Measurements from ENCODE around the gene OFD1. TPM values are rescaled to one million over a fixed set of nuclear protein-coding genes. Genes with fewer than 3 reads are reported as not detected.

OFD1 gene
- total RNA-seq, 1 donor from 2014 or later, result 27.3 TPM

GRCh38 chrX:13688958-13689740, 45.4 kb upstream of the OFD1 start, which contains the start of gene RAB9A:
Gene RAB9A (plus strand): TSS chrX:13689128. CDS start chrX:13708747, 19,619 bp downstream.
- Mint-ChIP-seq H3K36me3 (ENCODE audit: low read depth) (peaks cover 2% of the 10 kb centered on the region), H3K4me3 (peak within 1 kb of the TSS; percentile 94), H3K4me1 (peaks cover 35% of the 10 kb centered on the region), H3K9me3 (no peaks in the 10 kb centered on the region), H3K27me3 (ENCODE audit: low read depth) (no peaks in the 10 kb centered on the region), H3K27ac (ENCODE audit: unreplicated experiment) (peak within 1 kb of the TSS; percentile 79)
- DNase-seq (ENCODE audit: low read depth, low spot score), result peak; percentile 79
- TF ChIP-seq CTCF (conservative IDR thresholded peaks at IDR 0.05), result no peak

GRCh38 chrX:13689741-13690211, 44.8 kb upstream of the OFD1 start:
- DNase-seq (ENCODE audit: low read depth, low spot score), result no peak
- peaks cover 35% of the 10 kb centered on the region for H3K4me1 Mint-ChIP-seq
- H3K27ac Mint-ChIP-seq (ENCODE audit: unreplicated experiment), result peak overlapping the region; percentile 79
- H3K4me3 Mint-ChIP-seq, result peak overlapping the region; percentile 94
- no peaks in the 10 kb centered on the region for H3K27me3 Mint-ChIP-seq (ENCODE audit: low read depth)
- no peaks in the 10 kb centered on the region for H3K9me3 Mint-ChIP-seq
- peaks cover 2% of the 10 kb centered on the region for H3K36me3 Mint-ChIP-seq (ENCODE audit: low read depth)
- no peak for TF ChIP-seq CTCF (conservative IDR thresholded peaks at IDR 0.05)

GRCh38 chrX:13690836-13691235, 43.7 kb upstream of the OFD1 start:
- Mint-ChIP-seq H3K27ac (ENCODE audit: unreplicated experiment) (no peak overlapping the region), H3K4me1 (peaks cover 35% of the 10 kb centered on the region), H3K9me3 (no peaks in the 10 kb centered on the region), H3K36me3 (ENCODE audit: low read depth) (peaks cover 2% of the 10 kb centered on the region), H3K27me3 (ENCODE audit: low read depth) (no peaks in the 10 kb centered on the region), H3K4me3 (peak overlapping the region; percentile 94)
- TF ChIP-seq CTCF (conservative IDR thresholded peaks at IDR 0.05), result no peak
- no peak for DNase-seq (ENCODE audit: low read depth, low spot score)

- peak overlapping the region; percentile 31 for H3K4me3 Mint-ChIP-seq
These were observed 42.6 kb upstream of the OFD1 start for GRCh38 chrX:13691841-13692371.

GRCh38 chrX:13692771-13693231, 41.7 kb upstream of the OFD1 start:
- Mint-ChIP-seq H3K4me3 (peak overlapping the region; percentile 31), H3K9me3 (no peaks in the 10 kb centered on the region), H3K4me1 (peaks cover 35% of the 10 kb centered on the region), H3K36me3 (ENCODE audit: low read depth) (peaks cover 6% of the 10 kb centered on the region), H3K27ac (ENCODE audit: unreplicated experiment) (peak overlapping the region; percentile 31), H3K27me3 (ENCODE audit: low read depth) (no peaks in the 10 kb centered on the region)
- DNase-seq (ENCODE audit: low read depth, low spot score), result no peak
- TF ChIP-seq CTCF (conservative IDR thresholded peaks at IDR 0.05), result no peak

More at GRCh38 chrX:13691841-13692371, 42.6 kb upstream of the OFD1 start:
- Mint-ChIP-seq H3K36me3 (ENCODE audit: low read depth) (peaks cover 4% of the 10 kb centered on the region), H3K27ac (ENCODE audit: unreplicated experiment) (no peak overlapping the region), H3K27me3 (ENCODE audit: low read depth) (no peaks in the 10 kb centered on the region), H3K9me3 (no peaks in the 10 kb centered on the region), H3K4me1 (peaks cover 35% of the 10 kb centered on the region)
- no peak for TF ChIP-seq CTCF (conservative IDR thresholded peaks at IDR 0.05)
- DNase-seq (ENCODE audit: low read depth, low spot score), result no peak
